Heart left ventricle (tissue), 13 donors: Measurements from ENCODE around the gene NUP54.

Experiments
- POLR2A ChIP-seq, 2 donors: fragments of 450-650 bp; IDR thresholded peaks; one replicate each; pipeline ENCODE4 v1.6.1; 2017; ENCODE audit warnings: antibody characterized with exemption in 2 of 2, mild to moderate bottlenecking in 2 of 2, moderate library complexity in 2 of 2
- TF ChIP-seq, protein P1 (sequence below), 12 donors: fragments of 200-600 bp; sonication (generic) in 4 of 12; IDR thresholded peaks; one replicate each; pipeline versions ENCODE4 v1.5.0 to v1.8.0; 2018 to 2022; ENCODE audit warnings: antibody characterized with exemption in 12 of 12, mild to moderate bottlenecking in 5 of 12
- donor health status: ischemic (EF 13 %, LVEDD 7.1; RV severe dilation, severe dysfunction).
- donor health status: DM: no; HTN: yes; CAD: no.
- donor health status: DM: no; HTN: no; CAD: no.
- donor health status: ischemic (EF 25% LVEDD 6.9; RV normal size, moderate dysfunction).
- donor health status: ischemic (EF 25% LVEDD 5.7; RV mildly dilated, moderate dysfunction).
- donor health status: ischemic (EF 35%, LVEDD 5.7; RV mildly dilated, moderate dysfunction).
- donor health status: nonischemic (EF 11% LVEDD 7.7; RV severe dilation, severe dysfunction).
- donor health status: DM: yes; HTN: yes; CAD: no.
- donor health status: PGD.
- donor health status: ischemic (EF 29% LVEDD 5.4; RV normal size, mild dysfunction).
- donor health status: nonischemic (EF 23%, LVEDD 6.1; RV moderate dilation, normal function).

DNA sequence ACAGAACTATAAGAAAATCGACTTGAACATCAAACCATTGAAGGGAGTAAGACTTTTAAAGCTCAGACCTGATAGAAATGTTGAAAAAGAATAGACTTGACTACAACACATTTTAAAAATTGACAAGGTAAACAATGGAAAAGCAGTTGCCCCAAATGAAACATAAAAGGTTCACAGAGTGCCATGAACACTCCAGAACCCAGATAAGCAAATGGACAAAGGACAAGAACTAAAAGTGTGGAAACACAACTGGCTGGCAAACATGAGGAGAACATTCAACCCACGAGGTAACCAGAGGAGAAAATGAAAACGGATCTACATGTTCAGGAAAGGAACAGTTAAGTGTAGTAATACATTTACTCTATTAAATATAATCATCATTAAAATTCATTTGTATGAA lies 39.0 kb upstream of the NUP54 start:
- TF ChIP-seq, protein P1, sequence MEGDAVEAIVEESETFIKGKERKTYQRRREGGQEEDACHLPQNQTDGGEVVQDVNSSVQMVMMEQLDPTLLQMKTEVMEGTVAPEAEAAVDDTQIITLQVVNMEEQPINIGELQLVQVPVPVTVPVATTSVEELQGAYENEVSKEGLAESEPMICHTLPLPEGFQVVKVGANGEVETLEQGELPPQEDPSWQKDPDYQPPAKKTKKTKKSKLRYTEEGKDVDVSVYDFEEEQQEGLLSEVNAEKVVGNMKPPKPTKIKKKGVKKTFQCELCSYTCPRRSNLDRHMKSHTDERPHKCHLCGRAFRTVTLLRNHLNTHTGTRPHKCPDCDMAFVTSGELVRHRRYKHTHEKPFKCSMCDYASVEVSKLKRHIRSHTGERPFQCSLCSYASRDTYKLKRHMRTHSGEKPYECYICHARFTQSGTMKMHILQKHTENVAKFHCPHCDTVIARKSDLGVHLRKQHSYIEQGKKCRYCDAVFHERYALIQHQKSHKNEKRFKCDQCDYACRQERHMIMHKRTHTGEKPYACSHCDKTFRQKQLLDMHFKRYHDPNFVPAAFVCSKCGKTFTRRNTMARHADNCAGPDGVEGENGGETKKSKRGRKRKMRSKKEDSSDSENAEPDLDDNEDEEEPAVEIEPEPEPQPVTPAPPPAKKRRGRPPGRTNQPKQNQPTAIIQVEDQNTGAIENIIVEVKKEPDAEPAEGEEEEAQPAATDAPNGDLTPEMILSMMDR (IDR thresholded peaks at IDR 0.05): no peak
- TF ChIP-seq POLR2A (IDR thresholded peaks at IDR 0.05): no peak
